ENCODE data around the gene CAPZB.

The CAPZB gene

DNA sequence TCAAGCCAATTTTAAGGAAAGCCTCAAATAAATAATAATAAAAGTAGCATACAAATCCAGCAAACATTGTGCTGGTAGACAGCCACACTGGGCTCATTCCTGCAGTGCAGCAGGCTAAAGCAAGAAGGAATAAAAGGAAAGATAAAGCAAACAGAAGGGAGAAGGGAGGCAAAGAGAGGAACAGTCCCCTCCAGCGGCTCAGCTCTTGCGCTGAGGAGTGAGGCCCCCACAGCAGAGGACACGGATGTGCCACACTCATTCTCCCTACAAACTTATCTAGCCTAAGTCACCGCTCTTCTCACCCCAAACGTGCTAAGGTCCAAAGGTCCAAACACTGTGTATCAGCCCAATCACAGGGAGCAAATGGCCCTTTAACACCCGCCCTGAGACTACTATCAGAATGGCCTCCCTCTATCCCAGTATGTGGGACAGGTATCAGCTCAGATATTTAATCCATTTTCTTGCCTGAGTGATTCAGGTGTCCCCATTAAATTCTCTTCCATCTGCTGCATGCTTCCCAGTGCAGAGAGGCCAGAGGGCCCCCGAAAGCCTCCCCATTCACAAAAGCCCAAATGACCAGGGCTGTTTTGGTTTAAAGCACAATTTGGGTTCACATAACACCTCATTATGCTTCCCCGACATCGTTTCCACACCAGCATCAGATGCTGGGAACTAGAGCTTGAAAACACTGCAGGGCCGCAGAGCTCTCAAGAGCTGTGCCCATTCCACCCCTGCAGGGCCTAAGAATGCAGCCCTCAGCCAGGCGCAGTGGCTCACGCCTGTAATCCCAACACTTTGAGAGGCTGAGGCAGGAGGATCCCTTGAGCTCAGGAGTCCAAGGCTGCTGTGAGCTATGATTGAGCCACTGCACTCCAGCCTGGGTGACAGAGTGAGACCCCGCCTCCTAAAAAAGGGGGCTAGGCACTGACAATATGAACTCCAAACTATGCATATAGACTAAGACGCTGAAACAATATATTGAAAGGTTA lies 17.8 kb downstream of the CAPZB start:
- DNase-seq, result no peak

- no peak for DNase-seq
Observed at GRCh38 chr1:19466112-19466561, 19.2 kb downstream of the CAPZB start.

- no peak for DNase-seq
Observed at GRCh38 chr1:19465650-19466049, 19.7 kb downstream of the CAPZB start.

DNA sequence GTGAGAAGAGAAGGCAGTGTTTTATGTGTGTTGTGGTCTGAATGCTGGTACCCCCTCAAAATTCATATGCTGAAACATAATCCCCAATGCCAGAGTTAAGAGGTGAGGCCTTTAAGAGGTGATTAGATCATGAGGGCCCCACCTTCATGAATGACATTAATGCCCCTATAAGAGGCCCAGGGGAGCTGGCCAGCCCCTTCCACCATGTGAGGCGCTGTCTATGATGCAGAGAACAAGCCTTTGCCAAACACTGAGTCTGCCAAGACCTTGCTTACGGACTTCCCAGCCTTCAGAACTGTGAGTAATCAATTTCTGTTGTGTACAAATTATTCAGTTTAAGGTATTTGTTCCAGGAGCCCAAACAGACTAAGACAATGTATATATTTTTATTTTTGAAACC lies 20.2 kb downstream of the CAPZB start:
- DNase-seq, result no peak

DNA sequence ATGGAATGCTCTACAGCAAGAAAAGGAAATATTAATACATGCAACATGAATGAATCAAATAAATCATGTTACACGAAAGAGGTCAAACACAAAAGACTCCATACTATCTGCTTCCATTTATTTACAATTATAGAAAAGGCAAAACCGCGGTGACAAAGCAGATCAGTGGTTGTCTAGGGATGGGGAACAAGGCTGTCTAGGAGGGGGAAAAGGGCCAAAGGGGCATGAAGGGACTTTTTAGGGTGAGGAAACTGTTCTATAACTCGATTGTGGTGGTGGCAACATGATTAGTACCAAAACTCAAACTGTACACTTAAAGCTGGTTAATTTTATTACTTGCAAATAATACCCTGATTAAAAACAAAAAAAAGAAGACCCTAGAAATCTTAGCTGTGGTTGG lies 20.6 kb downstream of the CAPZB start:
- DNase-seq, result no peak

GRCh38 chr1:19463504-19463803 lies 21.9 kb downstream of the CAPZB start:
- DNase-seq, result no peak

DNA sequence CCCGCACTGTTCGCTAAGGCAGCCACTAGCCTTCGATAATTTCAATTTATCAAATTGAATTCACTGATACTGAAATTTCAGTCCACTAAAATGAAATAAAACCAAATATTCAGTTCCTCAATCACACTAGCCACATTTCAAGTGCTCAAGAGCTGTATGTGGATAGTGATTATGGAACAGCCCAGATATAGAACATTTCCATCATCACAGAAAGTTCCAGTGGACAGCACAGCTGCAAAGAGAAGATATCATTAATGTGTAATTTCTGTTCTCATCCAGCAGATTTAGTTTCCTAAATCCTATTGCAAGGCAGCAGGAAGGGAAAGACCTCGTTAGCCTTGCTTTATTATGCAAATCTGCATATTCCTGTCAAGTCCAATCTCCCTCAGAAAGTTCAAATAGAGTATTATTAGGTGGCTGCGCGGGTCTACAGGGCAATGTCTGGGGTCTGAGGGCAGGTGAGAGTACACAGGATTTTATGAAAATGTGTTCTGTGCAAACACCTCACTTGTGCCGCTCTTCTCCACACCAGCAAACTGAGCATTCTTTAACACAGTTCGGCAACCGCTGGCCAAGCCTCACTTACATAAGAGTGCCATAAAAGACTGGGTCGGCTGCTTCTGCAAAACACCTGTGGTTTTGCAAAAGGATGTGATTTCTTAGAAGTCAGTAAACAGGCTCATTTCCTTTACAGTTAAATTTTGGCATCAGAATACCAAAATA lies 22.4 kb downstream of the CAPZB start:
- DNase-seq, result peak; percentile 85 to 86

DNA sequence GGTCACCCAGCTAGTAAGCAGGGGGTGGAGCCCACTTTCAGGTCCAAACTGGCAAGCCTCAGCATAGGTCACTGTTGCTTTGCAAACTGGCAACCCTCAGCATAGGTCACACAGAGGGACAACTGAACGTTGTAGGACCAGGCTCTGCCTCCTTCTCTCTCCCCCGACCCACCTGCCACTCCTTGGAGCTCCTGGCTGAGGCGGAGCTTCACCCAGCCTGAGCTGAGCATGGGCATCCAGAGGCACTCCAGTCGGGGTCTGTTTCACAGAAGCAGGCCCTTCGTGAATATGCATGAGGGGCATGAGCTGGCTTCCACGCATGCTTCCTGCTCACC lies 24.2 kb downstream of the CAPZB start:
- no peak for DNase-seq

- no peak for DNase-seq
Observed at GRCh38 chr1:19460535-19461219, 24.7 kb downstream of the CAPZB start.

DNA sequence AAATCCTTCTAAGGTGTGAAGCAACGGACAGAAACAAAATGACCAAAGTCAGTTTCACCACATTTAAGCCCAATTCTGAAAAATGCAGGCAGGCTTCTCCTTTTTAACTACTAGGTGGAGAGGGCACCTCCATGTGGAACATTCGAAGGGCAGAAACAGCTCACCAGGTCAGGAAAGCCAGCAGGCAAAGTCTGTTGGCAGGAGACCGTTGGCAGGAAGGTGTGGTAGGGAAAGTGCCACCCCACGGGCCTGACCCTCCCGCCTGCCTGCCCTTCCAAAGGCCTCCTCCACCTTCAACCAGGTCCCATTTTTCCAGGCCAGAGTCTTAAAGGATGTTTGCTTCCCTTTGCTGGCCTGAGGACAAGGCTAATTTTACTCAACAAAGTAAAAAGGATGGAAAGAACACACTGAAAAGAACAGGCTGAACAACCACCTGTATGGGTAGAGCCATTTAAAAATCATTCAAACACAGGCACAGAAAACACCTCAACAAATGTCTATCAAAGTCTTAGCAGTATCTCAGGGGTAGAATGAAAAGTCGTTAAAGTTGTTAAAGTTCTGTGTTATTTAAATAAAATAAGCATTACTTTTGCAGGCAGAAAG lies 26.4 kb downstream of the CAPZB start:
- DNase-seq, result no peak

DNA sequence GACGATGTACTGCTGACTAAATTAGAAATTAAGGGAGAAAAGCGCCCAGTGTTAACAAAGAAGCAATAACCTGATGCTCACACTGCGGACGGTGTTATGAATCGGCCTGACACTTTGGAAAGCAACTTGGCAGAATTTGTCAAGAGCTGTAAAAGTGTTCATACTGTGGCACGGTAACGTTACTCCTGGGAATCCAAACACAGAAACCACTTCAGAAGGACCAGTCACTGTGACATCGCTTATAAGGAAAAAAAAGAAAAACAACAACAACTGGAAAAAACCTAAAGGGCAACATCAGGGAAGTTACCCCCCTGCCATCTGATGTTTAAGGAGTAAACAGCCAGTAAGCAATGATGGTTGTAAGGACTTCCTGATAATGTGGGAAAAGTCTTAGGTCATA lies 27.7 kb downstream of the CAPZB start:
- no peak for DNase-seq

- DNase-seq, result no peak
Observed at GRCh38 chr1:19456968-19457441, 28.3 kb downstream of the CAPZB start.

GRCh38 chr1:19455353-19455752 lies 30.0 kb downstream of the CAPZB start:
- DNase-seq, result no peak

DNA sequence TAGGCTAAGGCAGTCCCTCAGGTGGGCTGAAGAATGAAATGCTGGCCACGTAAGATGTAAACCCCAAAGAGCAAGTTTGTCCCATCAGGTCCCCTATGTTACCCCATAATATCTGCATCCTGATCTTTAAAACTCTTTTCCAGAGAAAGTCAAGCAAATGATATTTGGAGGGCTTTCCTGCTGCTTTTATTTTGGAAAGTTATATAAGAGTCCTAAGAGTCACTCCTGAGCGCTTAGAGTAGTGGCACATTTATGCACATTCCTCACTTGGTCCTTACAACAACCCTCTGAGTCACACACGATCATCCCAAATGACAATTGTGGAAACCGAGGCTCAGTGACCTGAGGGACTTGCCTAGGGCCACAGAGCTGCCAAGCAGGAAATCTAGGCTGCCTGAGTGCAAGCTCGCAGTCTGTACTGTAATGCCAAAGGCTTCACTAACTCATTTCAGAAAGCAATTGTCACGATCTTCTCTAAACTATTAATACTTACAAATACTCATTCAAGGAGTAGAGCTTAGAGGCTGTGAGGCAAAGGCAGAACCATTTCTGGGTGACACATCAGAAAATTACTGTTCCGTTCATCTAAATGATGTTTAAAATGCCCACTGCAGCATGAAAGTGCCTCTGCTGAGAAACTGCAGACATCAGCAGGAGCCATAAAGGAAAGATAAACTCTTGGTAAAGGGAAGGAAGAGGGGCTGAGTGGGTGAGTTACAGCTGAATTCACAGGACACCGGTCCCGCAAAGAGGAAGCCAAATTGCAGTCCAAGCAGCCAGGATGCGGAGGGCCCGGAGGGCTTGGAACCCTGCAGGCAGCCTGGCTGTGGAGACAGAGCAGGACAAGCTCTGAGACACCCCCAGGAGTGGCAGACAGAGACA lies 30.8 kb downstream of the CAPZB start:
- DNase-seq, result no peak

GRCh38 chr1:19453741-19454201 lies 31.6 kb downstream of the CAPZB start:
- DNase-seq, result no peak

- DNase-seq, result no peak
Observed at GRCh38 chr1:19452221-19452663, 33.1 kb downstream of the CAPZB start.

DNA sequence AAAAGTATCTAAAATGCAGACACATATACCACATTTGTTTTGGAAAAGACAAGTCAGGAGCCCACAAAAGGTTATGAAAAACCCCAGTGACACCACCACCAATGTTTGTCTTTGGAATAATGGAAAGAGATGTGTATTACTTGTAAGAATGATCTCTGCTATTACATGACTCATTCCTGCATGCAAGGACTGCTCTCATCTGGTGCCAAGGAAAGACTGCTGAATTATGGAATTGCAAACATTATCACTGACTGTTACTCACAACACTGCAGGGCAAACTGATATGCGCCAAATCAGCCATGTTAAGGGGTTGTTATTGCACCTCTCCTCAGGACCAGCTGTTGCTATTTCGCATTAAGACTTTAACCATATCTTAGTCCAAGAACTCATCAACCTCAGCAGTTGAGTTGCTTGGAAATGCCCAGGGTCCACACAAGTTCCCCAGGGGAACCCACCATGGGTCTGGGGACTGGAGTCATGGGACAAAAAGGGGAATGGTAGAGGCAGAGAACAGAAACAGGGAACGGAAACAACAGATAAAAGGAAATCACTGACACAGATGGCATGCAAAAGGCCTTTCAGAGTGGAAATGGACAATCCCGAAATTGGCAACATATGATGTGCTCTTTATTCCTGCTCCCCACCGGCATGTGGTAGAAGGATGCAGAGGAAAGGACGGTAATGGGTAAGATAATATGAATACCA lies 34.4 kb downstream of the CAPZB start:
- DNase-seq, result no peak

DNA sequence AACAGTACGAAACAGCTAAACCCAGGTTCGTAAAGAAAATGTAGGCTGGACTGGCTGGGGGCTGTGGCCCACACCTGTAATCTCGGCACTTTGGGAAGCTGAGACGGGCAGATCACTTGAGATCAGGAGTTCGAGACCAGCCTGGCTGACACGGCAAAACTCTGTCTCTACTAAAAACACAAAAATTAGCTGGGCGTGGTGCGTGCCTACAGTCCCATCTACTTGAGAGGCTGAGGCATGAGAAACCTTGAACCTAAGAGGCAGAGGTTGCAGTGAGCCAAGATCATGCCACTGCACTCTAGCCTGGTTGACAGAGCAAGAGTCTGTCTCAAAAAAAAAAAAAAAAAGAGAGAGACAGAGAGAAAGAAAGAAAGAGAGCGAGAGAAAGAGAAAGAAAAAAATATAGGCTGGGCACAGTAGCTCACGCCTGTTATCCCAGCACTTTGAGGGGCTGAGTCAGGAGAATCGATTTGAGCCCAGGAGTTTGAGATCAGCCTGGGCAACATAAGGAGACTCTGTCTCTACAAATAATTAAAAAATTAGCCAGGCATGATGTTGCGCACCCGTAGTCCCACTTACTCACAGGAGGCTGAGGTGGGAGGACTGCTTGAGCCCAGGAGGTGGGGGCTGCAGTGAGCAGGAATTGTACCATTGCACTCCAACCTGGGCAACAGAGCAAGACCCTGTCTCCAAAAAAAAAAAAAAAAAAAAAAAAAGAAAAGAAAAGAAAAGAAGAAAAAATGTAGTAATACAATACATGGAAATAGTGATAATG lies 35.7 kb downstream of the CAPZB start:
- no peak for DNase-seq

DNA sequence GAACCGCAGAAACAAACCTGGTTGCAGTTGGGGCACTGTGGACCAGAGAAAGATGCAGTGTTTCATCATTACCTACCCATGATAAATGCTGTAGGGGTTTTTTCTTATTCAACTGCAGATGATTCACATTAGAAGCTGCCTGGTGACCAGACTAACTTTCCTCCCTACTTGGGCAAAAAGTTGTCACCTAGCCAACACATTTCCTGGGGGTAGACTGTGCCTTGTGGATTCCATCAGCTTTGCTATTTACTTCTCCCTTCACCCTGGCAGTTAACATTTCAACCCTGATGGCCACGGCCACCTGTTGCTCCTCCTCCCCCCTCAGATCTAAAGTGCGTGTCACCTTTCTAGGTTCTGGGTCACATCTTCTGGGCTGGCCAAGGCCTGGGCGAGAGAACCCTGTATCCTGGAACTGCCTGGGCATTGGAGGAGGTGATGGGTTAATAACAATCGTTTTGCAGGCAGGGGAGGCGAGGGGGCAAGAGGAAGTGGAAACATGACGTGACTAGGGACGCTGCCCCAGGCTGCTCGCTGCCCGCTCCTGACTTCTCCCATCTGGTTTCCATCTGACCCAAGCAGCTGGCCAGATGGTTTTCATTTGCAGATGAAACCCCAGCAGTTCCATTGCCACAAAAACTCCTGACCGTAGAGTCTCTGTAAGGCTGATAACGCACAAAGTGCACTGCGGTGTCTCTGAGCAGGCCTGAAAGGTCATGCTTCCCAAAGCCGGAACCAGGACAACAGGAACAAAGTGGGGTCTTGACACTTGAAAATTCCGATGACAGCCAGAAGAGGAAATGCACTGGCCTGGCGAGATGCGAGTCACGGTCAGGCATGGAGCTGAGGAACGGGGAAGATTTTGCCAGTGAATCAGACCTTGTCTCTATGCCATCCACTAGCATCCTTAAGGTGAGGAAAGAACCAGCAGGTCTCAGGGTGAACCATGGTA lies 36.6 kb downstream of the CAPZB start:
- DNase-seq, result peak in 1 of 2 donors; percentile 26

Measured in CD4-positive, alpha-beta T cell treated with Interleukin-4 for 1 hour (primary cell).